Head of caudate nucleus (tissue), 42 donors: Measurements from ENCODE around the gene TMEM150B.
A peak's percentile ranks its signal among the peaks of the same experiment; 100 is the strongest.

ENCODE experiments used
- DNase-seq, 42 donors: peaks; one replicate each; pipeline versions ENCODE4 v3.0.0 to v3.0.0-alpha.2; 2020 to 2021; ENCODE audit warnings: mixed read lengths in 7 of 42
- intact Hi-C: fragments of 100-400 bp; cut with DNase I; formaldehyde crosslinking; loops from one replicate; pipeline ENCODE4 v1.15.0; 2022

Gene TMEM150B

GRCh38 chr19:55289117-55289796, 35.9 kb downstream of the TMEM150B start:
- peak in 4 of 42 donors; percentile 17 to 57 (median 22) for DNase-seq
- intact Hi-C loops: no loop called here

GRCh38 chr19:55287361-55288079, 37.6 kb downstream of the TMEM150B start:
- intact Hi-C loops: no loop called here
- peak; percentile 78 to 98 (median 94) for DNase-seq

- peak in 11 of 42 donors; percentile 17 to 64 (median 35) for DNase-seq
- intact Hi-C loops: no loop called here
Observed at GRCh38 chr19:55285229-55285890, 39.8 kb downstream of the TMEM150B start.

DNA sequence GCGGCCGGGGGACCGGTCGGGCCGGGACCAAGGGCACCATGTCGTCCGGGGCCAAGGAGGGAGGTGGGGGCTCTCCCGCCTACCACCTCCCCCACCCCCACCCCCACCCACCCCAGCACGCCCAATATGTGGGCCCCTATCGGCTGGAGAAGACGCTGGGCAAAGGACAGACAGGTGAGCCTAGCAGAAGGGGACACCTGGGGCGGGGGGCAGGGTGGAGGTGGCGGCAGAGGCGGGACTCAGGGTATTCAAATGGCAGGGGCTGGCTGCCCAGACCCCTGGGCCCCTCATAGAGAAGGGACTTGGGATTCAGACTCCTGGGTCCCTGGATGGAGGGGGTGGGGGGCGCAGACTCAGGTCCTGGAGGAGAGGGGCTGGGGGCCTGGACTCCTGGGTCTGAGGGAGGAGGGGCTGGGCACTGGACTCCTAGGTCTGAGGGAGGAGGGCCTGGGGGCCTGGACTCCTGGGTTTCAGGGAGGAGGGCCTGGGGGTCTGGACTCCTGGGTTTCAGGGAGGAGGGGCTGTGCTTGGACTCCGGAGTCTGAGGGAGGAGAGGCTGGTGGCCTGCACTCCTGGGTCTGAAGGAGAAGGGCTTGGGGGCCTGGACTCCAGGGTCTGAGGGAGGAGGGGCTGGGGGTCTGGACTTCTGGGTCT, 40.6 kb downstream of the TMEM150B start:
- intact Hi-C loops: no loop called here
- peak in 1 of 42 donors; percentile 13 for DNase-seq

- intact Hi-C loops: no loop called here
- peak; percentile 71 to 95 (median 89) for DNase-seq
Observed at GRCh38 chr19:55283548-55284377, 41.4 kb downstream of the TMEM150B start, which contains the start of gene BRSK1. TSS of gene BRSK1 (plus strand) at chr19:55283997. CDS start at chr19:55284443, 446 bp downstream.

GRCh38 chr19:55279770-55280643, 45.1 kb downstream of the TMEM150B start, which contains the start of gene HSPBP1:
TSS of gene HSPBP1 (minus strand) at chr19:55280110. CDS start at chr19:55279608, 502 bp downstream.
- intact Hi-C loops: no loop called here
- DNase-seq: peak; percentile 90 to 97 (median 94)

DNA sequence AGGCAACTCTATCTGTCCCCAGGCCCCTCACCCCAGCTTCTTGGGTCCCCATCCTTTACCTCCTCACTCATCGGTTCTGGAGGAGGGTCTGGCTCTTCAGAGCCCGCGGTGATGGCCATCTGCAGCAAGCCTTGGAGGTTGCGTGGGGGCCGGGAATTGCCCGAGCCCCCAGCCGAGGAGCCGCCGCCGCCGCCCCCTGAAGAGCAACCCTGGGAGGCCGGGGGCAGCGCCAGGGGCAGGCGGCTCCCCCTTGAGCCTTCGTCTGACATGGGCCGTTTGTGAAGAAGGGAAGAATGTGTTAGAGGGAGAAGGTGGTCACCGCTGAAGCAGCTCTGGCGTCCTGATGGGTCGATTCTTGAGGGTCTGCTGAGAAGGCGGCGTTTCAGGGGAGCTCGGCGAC, 45.8 kb downstream of the TMEM150B start:
- DNase-seq: no peak
- intact Hi-C loops: no loop called here

- intact Hi-C loops: no loop called here
- DNase-seq: peak in 1 of 42 donors; percentile 51
Observed at GRCh38 chr19:55278391-55279135, 46.6 kb downstream of the TMEM150B start.

DNA sequence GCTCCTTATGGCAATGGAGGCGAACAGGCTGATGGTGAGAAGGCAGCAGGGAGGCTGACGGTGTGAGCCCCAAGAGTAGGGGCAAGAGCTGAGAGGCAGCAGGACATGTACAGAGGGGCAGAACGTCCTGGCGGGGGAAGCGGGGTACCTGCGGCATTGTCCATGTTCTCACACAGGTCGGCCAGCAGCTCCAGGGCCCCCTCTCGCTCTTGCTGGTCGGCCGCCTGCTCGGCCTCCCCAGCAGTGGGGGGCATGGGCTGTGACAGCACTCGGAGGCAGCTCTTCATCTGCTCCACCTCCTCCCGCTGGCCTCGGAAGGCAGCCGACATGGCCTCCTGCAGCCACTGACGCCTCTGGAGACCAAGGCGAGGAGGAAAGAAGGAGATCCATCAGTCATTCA, 47.6 kb downstream of the TMEM150B start:
- DNase-seq: no peak
- intact Hi-C loops: no loop called here

GRCh38 chr19:55276720-55277430, 48.3 kb downstream of the TMEM150B start:
- intact Hi-C loops: no loop called here
- no peak for DNase-seq

DNA sequence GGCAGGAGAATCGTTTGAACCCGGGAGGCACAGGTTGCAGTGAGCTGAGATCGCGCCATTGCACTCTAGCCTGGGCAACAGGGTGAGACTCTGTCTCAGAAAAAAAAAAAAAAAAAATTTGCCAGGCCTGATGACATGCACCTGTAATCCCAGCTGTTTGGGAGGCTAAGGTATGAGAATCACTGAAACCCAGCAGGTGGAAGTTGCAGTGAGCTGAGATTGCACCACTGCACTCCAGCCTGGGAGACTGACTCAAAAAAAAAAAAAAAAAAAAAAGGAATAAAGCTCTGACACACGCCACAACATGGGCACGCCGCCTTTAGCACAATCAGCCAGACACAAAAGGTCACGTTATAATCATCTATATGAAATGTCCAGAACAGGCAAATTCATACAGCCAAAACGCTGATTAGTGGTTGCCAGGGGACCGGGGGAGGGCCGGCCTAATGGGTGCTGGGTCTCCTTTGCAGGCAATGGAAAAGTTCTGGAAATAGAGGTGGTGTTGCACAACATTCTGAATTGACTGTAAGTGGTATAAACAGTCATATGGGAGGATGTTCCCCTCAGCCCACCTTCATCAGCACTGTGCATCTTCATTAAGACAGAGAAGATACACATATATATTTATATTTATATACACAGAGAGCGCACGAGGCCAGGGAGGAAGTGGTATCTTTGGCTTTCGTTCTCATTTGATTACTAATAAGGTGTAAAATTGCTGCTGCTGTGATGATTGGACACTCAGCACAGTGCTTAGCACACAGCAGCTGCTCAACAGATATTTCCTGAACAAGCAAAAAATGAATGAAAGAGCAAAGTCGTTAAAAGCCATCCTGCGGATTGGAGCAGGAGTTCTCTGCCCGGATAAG, 49.1 kb downstream of the TMEM150B start:
- no peak for DNase-seq
- intact Hi-C loops: no loop called here

- intact Hi-C loops: no loop called here
- DNase-seq: peak in 24 of 42 donors; percentile 33 to 77 (median 64)
Observed at GRCh38 chr19:55273978-55274707, 51.0 kb downstream of the TMEM150B start.

DNA sequence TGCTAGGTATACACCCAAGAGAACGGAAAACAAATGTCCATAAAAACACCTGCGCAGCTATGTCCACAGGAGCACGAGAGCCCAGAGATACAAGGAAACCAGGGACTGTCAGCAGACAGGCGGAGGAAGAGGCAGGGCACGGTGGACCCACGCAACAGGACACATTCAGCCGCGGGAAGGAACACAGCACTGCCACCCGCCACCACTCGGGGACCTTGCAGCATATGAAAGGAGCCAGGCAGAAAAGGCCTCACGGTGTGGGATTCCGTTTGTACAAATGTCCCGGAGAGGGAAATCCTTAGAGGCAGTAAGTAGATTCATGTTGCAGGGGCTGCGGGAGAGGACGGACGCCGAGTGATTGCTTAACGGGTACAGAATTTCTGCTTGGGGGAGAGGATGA, 53.0 kb downstream of the TMEM150B start:
- no peak for DNase-seq
- intact Hi-C loops: no loop called here

- no peak for DNase-seq
- intact Hi-C loops: no loop called here
Observed at GRCh38 chr19:55270172-55270942, 54.8 kb downstream of the TMEM150B start.
